ENCODE data around the gene MPRIP. TPM values are rescaled to one million over a fixed set of nuclear protein-coding genes. Genes with fewer than 3 reads are reported as not detected.

MPRIP gene
- total RNA-seq, 1 experiment from 2014 or later, result 258 TPM

DNA sequence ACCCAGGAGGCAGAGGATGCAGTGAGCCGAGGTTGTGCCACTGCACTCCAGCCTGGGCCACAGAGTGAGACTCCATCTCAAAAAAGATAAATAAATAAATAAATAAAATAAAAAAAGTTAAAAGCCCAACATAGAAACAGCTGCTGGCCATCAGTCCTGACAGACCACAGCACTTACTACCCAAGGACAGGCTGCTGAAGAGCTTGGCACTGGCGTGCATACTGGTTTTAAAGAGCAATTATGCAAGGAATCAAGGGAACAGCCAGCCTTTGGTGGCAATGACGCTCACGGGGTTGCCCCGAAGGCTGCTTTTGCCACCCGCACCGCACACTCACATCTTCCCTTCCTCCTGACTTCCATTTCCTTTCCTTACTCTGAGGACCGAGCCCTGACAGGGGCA is 159.7 kb downstream of the MPRIP start:
- intact Hi-C loops (cut with micrococcal nuclease), result no loop called here
- Histone ChIP-seq H4K20me1 (ENCODE audit: insufficient read depth) (no peaks in the 10 kb centered on the region), H3K9me3 (ENCODE audit: control insufficient read depth in 1 of 2, insufficient read depth in 1 of 2, low read depth in 1 of 2, low read length in 2 of 2) (no peaks in the 10 kb centered on the region), H3K27ac (ENCODE audit: low read depth, low read length) (no peak overlapping the region), H3K27me3 (ENCODE audit: insufficient read depth, low read length) (no peaks in the 10 kb centered on the region), H3K4me3 (replicated peaks in 1 of 2; ENCODE audit: low read depth in 1 of 2, low read length in 2 of 2) (no peak overlapping the region), H3K4me2 (ENCODE audit: low read length) (no peak overlapping the region), H3K9ac (ENCODE audit: low read length) (no peak overlapping the region), H3K36me3 (ENCODE audit: control insufficient read depth in 1 of 2, insufficient read depth in 2 of 2, low read length in 2 of 2) (peaks cover 6 to 28% of the 10 kb centered on the region in 2 experiments), H3K79me2 (ENCODE audit: insufficient read depth, low read length) (peaks cover 30% of the 10 kb centered on the region), H2AFZ (ENCODE audit: low read depth, low read length, poor library complexity, severe bottlenecking) (no peak overlapping the region), H3K9me2 (ENCODE audit: insufficient read depth) (no peaks in the 10 kb centered on the region), H3K4me1 (ENCODE audit: control insufficient read depth in 1 of 2, insufficient read depth in 2 of 2, low read length in 2 of 2) (peaks cover 7 to 30% of the 10 kb centered on the region in 2 experiments)
- TF ChIP-seq YY1 (IDR thresholded peaks at IDR 0.05; ENCODE audit: extremely low read depth, insufficient replicate concordance, low read depth, low read length), result no peak
- no peak for TF ChIP-seq REST (IDR thresholded peaks at IDR 0.05; ENCODE audit: low read depth)
- no peak for TF ChIP-seq CEBPB (IDR thresholded peaks at IDR 0.05; ENCODE audit: low read depth)
- TF ChIP-seq EZH2phosphoT487 (IDR thresholded peaks at IDR 0.05; ENCODE audit: borderline replicate concordance), result no peak
- no peak for TF ChIP-seq JUND (IDR thresholded peaks at IDR 0.05)
- TF ChIP-seq ELF1 (IDR thresholded peaks at IDR 0.05; ENCODE audit: borderline replicate concordance, low read depth), result no peak
- TF ChIP-seq ZFX (IDR thresholded peaks at IDR 0.05), result no peak
- TF ChIP-seq, protein P1, sequence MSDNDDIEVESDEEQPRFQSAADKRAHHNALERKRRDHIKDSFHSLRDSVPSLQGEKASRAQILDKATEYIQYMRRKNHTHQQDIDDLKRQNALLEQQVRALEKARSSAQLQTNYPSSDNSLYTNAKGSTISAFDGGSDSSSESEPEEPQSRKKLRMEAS (IDR thresholded peaks at IDR 0.05), result no peak
- no peak for TF ChIP-seq ATF3 (IDR thresholded peaks at IDR 0.05)
- TF ChIP-seq SP1 (IDR thresholded peaks at IDR 0.05; ENCODE audit: low read depth), result no peak
- TF ChIP-seq EGR1 (IDR thresholded peaks at IDR 0.05; ENCODE audit: low read depth), result no peak
- TF ChIP-seq POLR2A (IDR thresholded peaks at IDR 0.05; ENCODE audit: borderline replicate concordance, extremely low read depth, insufficient read depth, insufficient read length), result no peak
- TF ChIP-seq, protein P2, sequence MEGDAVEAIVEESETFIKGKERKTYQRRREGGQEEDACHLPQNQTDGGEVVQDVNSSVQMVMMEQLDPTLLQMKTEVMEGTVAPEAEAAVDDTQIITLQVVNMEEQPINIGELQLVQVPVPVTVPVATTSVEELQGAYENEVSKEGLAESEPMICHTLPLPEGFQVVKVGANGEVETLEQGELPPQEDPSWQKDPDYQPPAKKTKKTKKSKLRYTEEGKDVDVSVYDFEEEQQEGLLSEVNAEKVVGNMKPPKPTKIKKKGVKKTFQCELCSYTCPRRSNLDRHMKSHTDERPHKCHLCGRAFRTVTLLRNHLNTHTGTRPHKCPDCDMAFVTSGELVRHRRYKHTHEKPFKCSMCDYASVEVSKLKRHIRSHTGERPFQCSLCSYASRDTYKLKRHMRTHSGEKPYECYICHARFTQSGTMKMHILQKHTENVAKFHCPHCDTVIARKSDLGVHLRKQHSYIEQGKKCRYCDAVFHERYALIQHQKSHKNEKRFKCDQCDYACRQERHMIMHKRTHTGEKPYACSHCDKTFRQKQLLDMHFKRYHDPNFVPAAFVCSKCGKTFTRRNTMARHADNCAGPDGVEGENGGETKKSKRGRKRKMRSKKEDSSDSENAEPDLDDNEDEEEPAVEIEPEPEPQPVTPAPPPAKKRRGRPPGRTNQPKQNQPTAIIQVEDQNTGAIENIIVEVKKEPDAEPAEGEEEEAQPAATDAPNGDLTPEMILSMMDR (IDR thresholded peaks at IDR 0.05 in 2 of 3, conservative IDR thresholded peaks at IDR 0.05 in 1 of 3; ENCODE audit: borderline replicate concordance in 1 of 3, insufficient read depth in 1 of 3, low read depth in 2 of 3, low read length in 2 of 3), result no peak
- TF ChIP-seq RAD21 (IDR thresholded peaks at IDR 0.05; ENCODE audit: low read depth), result no peak
- TF ChIP-seq POLR2AphosphoS5 (IDR thresholded peaks at IDR 0.05; ENCODE audit: low read depth, low read length), result no peak
- ChIA-PET CTCF (no interaction called here), POLR2A (no interaction called here), RAD21 (ENCODE audit: low non-redundant PET in 1 of 2, low total read pairs in 2 of 2, uncharacterized antibody in 2 of 2, unreplicated experiment in 2 of 2) (no interaction called here)
- BruUV-seq (replicated peaks), result no TSS peak
- DNase-seq (ENCODE audit: low read depth, low spot score), result no peak
- ATAC-seq, result no peak
